Spleen (tissue), 7 donors: ENCODE data around the gene AP4E1.

ENCODE experiments used
- POLR2A ChIP-seq, 3 donors: fragments of 450-650 bp; IDR thresholded peaks; one replicate each; pipeline ENCODE4 v1.5.1; 2017; ENCODE audit warnings: antibody characterized with exemption in 3 of 3, mild to moderate bottlenecking in 1 of 3
- POLR2AphosphoS5 ChIP-seq, 3 donors: sonication (generic); formaldehyde crosslinking; IDR thresholded peaks; one replicate each; pipeline ENCODE4 v1.5.1; 2017; ENCODE audit warnings: antibody characterized with exemption in 3 of 3
- TF ChIP-seq, protein P1 (sequence below), 11 experiments: fragments of 200-600 bp in 7 of 11; fragments of 450-650 bp in 4 of 11; sonication (generic) in 4 of 11; IDR thresholded peaks in 8 of 11; conservative IDR thresholded peaks in 3 of 11; 1 replicate in 7 of 11; 2 replicates in 4 of 11; pipeline versions ENCODE4 v1.4.0 to v1.8.0; 2016 to 2021; ENCODE audit warnings: antibody characterized with exemption in 11 of 11, inconsistent platforms in 4 of 11, mild to moderate bottlenecking in 1 of 11
- donor health status: DM: no; HTN: no; CAD: no; lungs with moderate emphysema.
- donor health status: DM: no; HTN: no; CAD: no.
- donor health status: DM: no; HTN: no; CAD: no.

DNA sequence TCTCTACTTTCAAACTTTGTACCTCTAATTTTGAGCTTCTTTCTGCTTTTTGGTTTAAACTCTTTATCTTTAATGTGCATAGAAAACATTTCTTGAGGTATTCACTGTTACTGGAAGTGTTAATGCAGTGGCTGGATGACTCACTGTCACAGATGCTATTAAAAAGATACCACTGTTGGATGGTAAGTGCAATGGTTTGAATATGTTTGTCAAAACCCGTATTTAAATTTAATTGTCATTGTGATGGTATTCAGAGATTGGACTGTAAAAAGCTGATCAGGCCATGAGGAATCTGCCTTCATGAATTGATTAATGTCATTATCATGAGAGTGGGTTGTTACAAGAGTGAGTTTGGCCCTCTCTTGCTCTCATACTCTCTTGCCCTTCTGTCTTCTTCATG, 70.6 kb downstream of the AP4E1 start:
- TF ChIP-seq, protein P1, sequence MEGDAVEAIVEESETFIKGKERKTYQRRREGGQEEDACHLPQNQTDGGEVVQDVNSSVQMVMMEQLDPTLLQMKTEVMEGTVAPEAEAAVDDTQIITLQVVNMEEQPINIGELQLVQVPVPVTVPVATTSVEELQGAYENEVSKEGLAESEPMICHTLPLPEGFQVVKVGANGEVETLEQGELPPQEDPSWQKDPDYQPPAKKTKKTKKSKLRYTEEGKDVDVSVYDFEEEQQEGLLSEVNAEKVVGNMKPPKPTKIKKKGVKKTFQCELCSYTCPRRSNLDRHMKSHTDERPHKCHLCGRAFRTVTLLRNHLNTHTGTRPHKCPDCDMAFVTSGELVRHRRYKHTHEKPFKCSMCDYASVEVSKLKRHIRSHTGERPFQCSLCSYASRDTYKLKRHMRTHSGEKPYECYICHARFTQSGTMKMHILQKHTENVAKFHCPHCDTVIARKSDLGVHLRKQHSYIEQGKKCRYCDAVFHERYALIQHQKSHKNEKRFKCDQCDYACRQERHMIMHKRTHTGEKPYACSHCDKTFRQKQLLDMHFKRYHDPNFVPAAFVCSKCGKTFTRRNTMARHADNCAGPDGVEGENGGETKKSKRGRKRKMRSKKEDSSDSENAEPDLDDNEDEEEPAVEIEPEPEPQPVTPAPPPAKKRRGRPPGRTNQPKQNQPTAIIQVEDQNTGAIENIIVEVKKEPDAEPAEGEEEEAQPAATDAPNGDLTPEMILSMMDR (IDR thresholded peaks at IDR 0.05 in 8 of 11, conservative IDR thresholded peaks at IDR 0.05 in 3 of 11), result no peak
- TF ChIP-seq POLR2AphosphoS5 (IDR thresholded peaks at IDR 0.05) (no peak), POLR2A (IDR thresholded peaks at IDR 0.05) (no peak)
